ENCODE measurements around the gene IFNA2.
"Not testable (repeated sequence)": the region's sequence is repeated elsewhere in the genome, so short reads cannot be mapped to it uniquely, and the experiment has no call there.

Gene IFNA2

GRCh38 chr9:21385131-21385670 is at the start of gene IFNA2:
Gene IFNA2 (minus strand): TSS chr9:21385398. CDS start chr9:21385329, 69 bp downstream.
- no peak for DNase-seq (ENCODE audit: low read depth in 1 of 2, low spot score in 1 of 2)
- in situ Hi-C loops (cut with HindIII; ENCODE audit: low pct_unique_long_range_greater_than_20kb, low sequenced_read_pairs): no loop called here

GRCh38 chr9:21435015-21435383 is 49.8 kb upstream of the IFNA2 start:
- in situ Hi-C loops (cut with HindIII; ENCODE audit: low pct_unique_long_range_greater_than_20kb, low sequenced_read_pairs); DNase-seq (ENCODE audit: low read depth in 1 of 2, low spot score in 1 of 2): not testable (repeated sequence)

More at GRCh38 chr9:21385131-21385670, at the start of gene IFNA2:
- TF ChIP-seq JUND (IDR thresholded peaks at IDR 0.05; ENCODE audit: low read depth): no peak

DNA sequence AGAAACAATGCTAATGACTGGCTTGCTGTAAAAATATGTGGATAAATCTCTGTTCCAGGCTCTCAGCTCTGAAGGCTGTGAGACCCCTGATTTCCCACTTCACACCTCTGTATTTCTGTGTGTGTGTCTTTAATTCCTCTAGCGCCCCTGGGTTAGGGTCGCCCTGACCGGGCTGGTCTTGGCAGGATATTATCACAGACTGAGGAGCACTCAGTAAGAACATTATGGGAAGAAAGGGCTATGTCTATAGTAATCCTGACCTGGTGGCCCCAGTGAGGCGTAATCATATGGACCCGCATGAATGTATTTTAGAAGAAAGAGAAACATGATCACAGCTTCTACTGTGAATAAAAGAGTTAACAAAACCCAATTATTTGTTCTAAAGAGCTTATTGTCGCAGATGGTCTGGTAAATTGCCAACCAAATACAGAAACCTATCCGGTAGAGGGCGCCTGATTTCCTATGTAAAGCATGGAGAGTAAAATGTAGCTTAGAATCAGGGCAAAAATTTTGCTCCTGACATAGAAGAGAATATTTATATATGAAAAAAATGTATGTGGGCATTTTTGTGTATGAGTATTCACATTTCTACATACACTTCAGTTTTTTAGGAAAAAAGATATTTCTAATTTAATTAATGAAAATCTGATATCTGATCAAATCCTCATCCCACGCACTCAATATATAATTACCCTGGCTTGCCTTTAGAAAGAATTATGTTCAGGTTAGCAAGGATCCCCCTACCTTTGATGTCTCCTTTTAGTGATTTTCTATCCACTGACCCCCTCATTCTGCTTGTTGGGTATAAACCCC is 49.2 kb upstream of the IFNA2 start:
- TF ChIP-seq JUND (IDR thresholded peaks at IDR 0.05; ENCODE audit: low read depth): no peak
- in situ Hi-C loops (cut with HindIII; ENCODE audit: low pct_unique_long_range_greater_than_20kb, low sequenced_read_pairs): no loop called here
- peak in 1 of 2 experiments; percentile 77 for DNase-seq (ENCODE audit: low read depth in 1 of 2, low spot score in 1 of 2)

GRCh38 chr9:21432672-21433425 is 47.7 kb upstream of the IFNA2 start:
- no peak for TF ChIP-seq JUND (IDR thresholded peaks at IDR 0.05; ENCODE audit: low read depth)
- no peak for DNase-seq (ENCODE audit: low read depth in 1 of 2, low spot score in 1 of 2)
- in situ Hi-C loops (cut with HindIII; ENCODE audit: low pct_unique_long_range_greater_than_20kb, low sequenced_read_pairs): no loop called here

GRCh38 chr9:21429191-21429590 is 44.0 kb upstream of the IFNA2 start:
- in situ Hi-C loops (cut with HindIII; ENCODE audit: low pct_unique_long_range_greater_than_20kb, low sequenced_read_pairs): no loop called here
- TF ChIP-seq JUND (IDR thresholded peaks at IDR 0.05; ENCODE audit: low read depth): no peak
- no peak for DNase-seq (ENCODE audit: low read depth in 1 of 2, low spot score in 1 of 2)

- in situ Hi-C loops (cut with HindIII; ENCODE audit: low pct_unique_long_range_greater_than_20kb, low sequenced_read_pairs): no loop called here
- TF ChIP-seq JUND (IDR thresholded peaks at IDR 0.05; ENCODE audit: low read depth): no peak
- no peak for DNase-seq (ENCODE audit: low read depth in 1 of 2, low spot score in 1 of 2)
These were observed 43.0 kb upstream of the IFNA2 start for GRCh38 chr9:21428235-21428634.

- no peak for TF ChIP-seq JUND (IDR thresholded peaks at IDR 0.05; ENCODE audit: low read depth)
- no peak for DNase-seq (ENCODE audit: low read depth in 1 of 2, low spot score in 1 of 2)
- in situ Hi-C loops (cut with HindIII; ENCODE audit: low pct_unique_long_range_greater_than_20kb, low sequenced_read_pairs): no loop called here
These were observed 30.5 kb upstream of the IFNA2 start for GRCh38 chr9:21415493-21416267.

- in situ Hi-C loops (cut with HindIII; ENCODE audit: low pct_unique_long_range_greater_than_20kb, low sequenced_read_pairs): no loop called here
- DNase-seq (ENCODE audit: low read depth in 1 of 2, low spot score in 1 of 2): no peak
- TF ChIP-seq JUND (IDR thresholded peaks at IDR 0.05; ENCODE audit: low read depth): no peak
These were observed 29.2 kb upstream of the IFNA2 start for GRCh38 chr9:21414220-21414940.

- in situ Hi-C loops (cut with HindIII; ENCODE audit: low pct_unique_long_range_greater_than_20kb, low sequenced_read_pairs): no loop called here
- DNase-seq (ENCODE audit: low read depth in 1 of 2, low spot score in 1 of 2): peak in 1 of 2 experiments; percentile 29
- TF ChIP-seq JUND (IDR thresholded peaks at IDR 0.05; ENCODE audit: low read depth): no peak
These were observed 28.4 kb upstream of the IFNA2 start for GRCh38 chr9:21413624-21414023.

DNA sequence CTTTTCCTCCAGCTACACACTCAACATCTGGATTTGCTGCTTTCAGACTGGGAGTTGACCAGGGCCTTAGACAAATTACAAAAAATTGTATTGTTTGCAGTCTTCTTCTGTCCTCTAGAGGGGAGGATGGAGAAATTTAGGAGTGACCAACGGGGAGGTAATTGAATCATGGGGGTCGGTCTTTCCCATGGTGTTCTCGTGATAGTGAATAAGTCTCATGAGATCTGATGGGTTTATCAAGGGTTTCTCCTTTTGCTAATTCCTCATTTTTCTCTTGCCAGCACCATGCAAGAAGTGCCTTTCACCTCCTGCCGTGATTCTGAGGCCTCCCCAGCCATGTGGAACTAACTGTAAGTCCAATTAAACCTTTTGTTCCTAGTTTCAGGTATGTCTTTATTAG is 28.0 kb upstream of the IFNA2 start:
- in situ Hi-C loops (cut with HindIII; ENCODE audit: low pct_unique_long_range_greater_than_20kb, low sequenced_read_pairs): no loop called here
- DNase-seq (ENCODE audit: low read depth in 1 of 2, low spot score in 1 of 2): no peak
- no peak for TF ChIP-seq JUND (IDR thresholded peaks at IDR 0.05; ENCODE audit: low read depth)

- in situ Hi-C loops (cut with HindIII; ENCODE audit: low pct_unique_long_range_greater_than_20kb, low sequenced_read_pairs): no loop called here
- DNase-seq (ENCODE audit: low read depth in 1 of 2, low spot score in 1 of 2): no peak
These were observed 26.9 kb upstream of the IFNA2 start for GRCh38 chr9:21412107-21412506.

GRCh38 chr9:21408817-21409216 is 23.6 kb upstream of the IFNA2 start, which contains the start of gene IFNA8:
Gene IFNA8 (plus strand): TSS chr9:21409117. CDS start chr9:21409177, 60 bp downstream.
- DNase-seq (ENCODE audit: low read depth in 1 of 2, low spot score in 1 of 2): no peak

More at GRCh38 chr9:21412107-21412506, 26.9 kb upstream of the IFNA2 start:
- no peak for TF ChIP-seq JUND (IDR thresholded peaks at IDR 0.05; ENCODE audit: low read depth)

More at GRCh38 chr9:21408817-21409216, 23.6 kb upstream of the IFNA2 start, which contains the start of gene IFNA8:
- no peak for TF ChIP-seq JUND (IDR thresholded peaks at IDR 0.05; ENCODE audit: low read depth)
- in situ Hi-C loops (cut with HindIII; ENCODE audit: low pct_unique_long_range_greater_than_20kb, low sequenced_read_pairs): no loop called here

All from T47D (cell line).